ENCODE data around the gene KIAA1755.

Gene KIAA1755

GRCh38 chr20:38219006-38219950 lies 41.3 kb downstream of the KIAA1755 start:
- no peak for DNase-seq (ENCODE audit: low spot score)

GRCh38 chr20:38218566-38218885 lies 42.0 kb downstream of the KIAA1755 start:
- DNase-seq (ENCODE audit: low spot score) = no peak

- DNase-seq (ENCODE audit: low spot score) = no peak
Observed at GRCh38 chr20:38217791-38218565, 42.6 kb downstream of the KIAA1755 start.

- DNase-seq (ENCODE audit: low spot score) = no peak
Observed at GRCh38 chr20:38216746-38217595, 43.6 kb downstream of the KIAA1755 start.

GRCh38 chr20:38216201-38216600 lies 44.3 kb downstream of the KIAA1755 start:
- no peak for DNase-seq (ENCODE audit: low spot score)

GRCh38 chr20:38215194-38216182 lies 45.0 kb downstream of the KIAA1755 start:
- no peak for DNase-seq (ENCODE audit: low spot score)

GRCh38 chr20:38214256-38215193 lies 46.0 kb downstream of the KIAA1755 start:
- no peak for DNase-seq (ENCODE audit: low spot score)

- no peak for DNase-seq (ENCODE audit: low spot score)
Observed at GRCh38 chr20:38213607-38213940, 47.0 kb downstream of the KIAA1755 start.

- no peak for DNase-seq (ENCODE audit: low spot score)
Observed at GRCh38 chr20:38212806-38213606, 47.5 kb downstream of the KIAA1755 start.

GRCh38 chr20:38211200-38212097 lies 49.1 kb downstream of the KIAA1755 start:
- peak; percentile 60 for DNase-seq (ENCODE audit: low spot score)

GRCh38 chr20:38210741-38211140 lies 49.8 kb downstream of the KIAA1755 start:
- DNase-seq (ENCODE audit: low spot score) = peak; percentile 62

- DNase-seq (ENCODE audit: low spot score) = peak; percentile 20
Observed at GRCh38 chr20:38209736-38210405, 50.7 kb downstream of the KIAA1755 start.

- DNase-seq (ENCODE audit: low spot score) = peak; percentile 59
Observed at GRCh38 chr20:38209054-38209675, 51.4 kb downstream of the KIAA1755 start.

- no peak for DNase-seq (ENCODE audit: low spot score)
Observed at GRCh38 chr20:38208523-38208922, 52.0 kb downstream of the KIAA1755 start.

GRCh38 chr20:38208088-38208487 lies 52.4 kb downstream of the KIAA1755 start:
- DNase-seq (ENCODE audit: low spot score) = peak; percentile 30

- no peak for DNase-seq (ENCODE audit: low spot score)
Observed at GRCh38 chr20:38207621-38208020, 52.9 kb downstream of the KIAA1755 start.

- DNase-seq (ENCODE audit: low spot score) = no peak
Observed at GRCh38 chr20:38205001-38205400, 55.5 kb downstream of the KIAA1755 start.
